Measurements from ENCODE around the gene CLDN14.

- TF ChIP-seq GATA3 (IDR thresholded peaks at IDR 0.05; ENCODE audit: low read depth, low read length) (no peak), GATA2 (IDR thresholded peaks at IDR 0.05; ENCODE audit: low read depth, low read length) (no peak)
These were observed 29.4 kb downstream of the CLDN14 start for GRCh38 chr21:36450511-36450910.

Data from SH-SY5Y (cell line).